LNCAP (cell line): ENCODE results near the gene SORBS2.

Source experiments
- CTCF ChIP-seq: fragments of 450-650 bp; IDR thresholded peaks from 2 replicates; pipeline ENCODE4 v1.5.1; 2017; ENCODE audit warnings: mild to moderate bottlenecking

The SORBS2 gene

GRCh38 chr4:185821029-185821419 is 9.0 kb upstream of the SORBS2 start:
- no peak for TF ChIP-seq CTCF

GRCh38 chr4:185820146-185821028 is 8.4 kb upstream of the SORBS2 start:
- TF ChIP-seq CTCF = no peak

- no peak for TF ChIP-seq CTCF
These were observed 7.2 kb upstream of the SORBS2 start for GRCh38 chr4:185819144-185819543.

- no peak for TF ChIP-seq CTCF
These were observed 5.4 kb upstream of the SORBS2 start for GRCh38 chr4:185817403-185817818.

GRCh38 chr4:185813133-185813532 is 1.1 kb upstream of the SORBS2 start:
- TF ChIP-seq CTCF = no peak

- TF ChIP-seq CTCF = no peak
These were observed 1.1 kb downstream of the SORBS2 start for GRCh38 chr4:185810746-185811508.

- no peak for TF ChIP-seq CTCF
These were observed 2.4 kb downstream of the SORBS2 start for GRCh38 chr4:185809533-185810071.
